HEK293 (cell line): ENCODE measurements around the gene CRK.

Experiments
- IKZF3 ChIP-seq: fragments of 450-650 bp; IDR thresholded peaks from 2 replicates; pipeline ENCODE4 v1.5.0; 2018; ENCODE audit warnings: missing biosample characterization, mild to moderate bottlenecking, missing genetic modification characterization, moderate library complexity
- KLF10 ChIP-seq: fragments of 450-650 bp; IDR thresholded peaks from 2 replicates; pipeline ENCODE4 v1.5.1; 2018; ENCODE audit warnings: missing biosample characterization, mild to moderate bottlenecking, missing genetic modification characterization
- MZF1 ChIP-seq: fragments of 450-650 bp; formaldehyde crosslinking; IDR thresholded peaks from 2 replicates; pipeline ENCODE4 v1.5.1; 2017; ENCODE audit warnings: missing biosample characterization, missing genetic modification characterization, borderline replicate concordance
- OVOL3 ChIP-seq: fragments of 450-650 bp; formaldehyde crosslinking; IDR thresholded peaks from 2 replicates; pipeline ENCODE4 v1.5.1; 2016; ENCODE audit warnings: missing biosample characterization, missing genetic modification characterization
- RBAK ChIP-seq: fragments of 450-650 bp; formaldehyde crosslinking; IDR thresholded peaks from 2 replicates; pipeline ENCODE4 v1.5.1; 2016; ENCODE audit warnings: missing biosample characterization, missing genetic modification characterization
- SP2 ChIP-seq: fragments of 450-650 bp; formaldehyde crosslinking; IDR thresholded peaks from 2 replicates; pipeline ENCODE4 v1.5.1; 2016; ENCODE audit warnings: missing biosample characterization, missing genetic modification characterization
- TRIM28 ChIP-seq: IDR thresholded peaks from 2 replicates; pipeline ENCODE4 v1.6.1; 2011; ENCODE audit warnings: low read length, control low read depth, borderline replicate concordance
- ZBTB48 ChIP-seq: fragments of 450-650 bp; formaldehyde crosslinking; IDR thresholded peaks from 2 replicates; pipeline ENCODE4 v1.5.1; 2016; ENCODE audit warnings: missing biosample characterization, missing genetic modification characterization
- ZEB2 ChIP-seq: fragments of 450-650 bp; formaldehyde crosslinking; IDR thresholded peaks from 2 replicates; pipeline ENCODE4 v1.5.1; 2016; ENCODE audit warnings: missing biosample characterization, missing genetic modification characterization
- ZFP37 ChIP-seq: fragments of 450-650 bp; formaldehyde crosslinking; IDR thresholded peaks from 2 replicates; pipeline ENCODE4 v1.5.1; 2016; ENCODE audit warnings: missing biosample characterization, missing genetic modification characterization
- ZNF138 ChIP-seq: fragments of 450-650 bp; formaldehyde crosslinking; IDR thresholded peaks from 2 replicates; pipeline ENCODE4 v1.5.1; 2016; ENCODE audit warnings: missing biosample characterization, missing genetic modification characterization, borderline replicate concordance
- ZNF202 ChIP-seq: fragments of 450-650 bp; formaldehyde crosslinking; IDR thresholded peaks from 2 replicates; pipeline ENCODE4 v1.5.1; 2016; ENCODE audit warnings: missing biosample characterization, missing genetic modification characterization, borderline replicate concordance
- ZNF214 ChIP-seq: fragments of 450-650 bp; formaldehyde crosslinking; IDR thresholded peaks from 2 replicates; pipeline ENCODE4 v1.5.1; 2017; ENCODE audit warnings: missing biosample characterization, mild to moderate bottlenecking, missing genetic modification characterization, borderline replicate concordance
- ZNF274 ChIP-seq, 2 experiments: fragments of 200-500 bp in 1 of 2; fragments of 450-650 bp in 1 of 2; sonication (Bioruptor generic) in 1 of 2; formaldehyde crosslinking in 1 of 2; IDR thresholded peaks; 2 replicates each; pipeline versions ENCODE4 v1.5.1 to v1.6.1; 2014 to 2016; ENCODE audit warnings: borderline replicate concordance in 1 of 2, inconsistent platforms in 1 of 2, low read length in 1 of 2, missing biosample characterization in 1 of 2, missing genetic modification characterization in 1 of 2
- ZNF280D ChIP-seq: fragments of 450-650 bp; formaldehyde crosslinking; IDR thresholded peaks from 2 replicates; pipeline ENCODE4 v1.5.1; 2016; ENCODE audit warnings: missing biosample characterization, missing genetic modification characterization
- ZNF404 ChIP-seq: fragments of 450-650 bp; formaldehyde crosslinking; IDR thresholded peaks from 2 replicates; pipeline ENCODE4 v1.5.1; 2017; ENCODE audit warnings: missing biosample characterization, missing genetic modification characterization
- ZNF473 ChIP-seq: fragments of 450-650 bp; formaldehyde crosslinking; IDR thresholded peaks from 2 replicates; pipeline ENCODE4 v1.5.1; 2017; ENCODE audit warnings: missing biosample characterization, missing genetic modification characterization
- ZNF561 ChIP-seq: fragments of 450-650 bp; IDR thresholded peaks from 2 replicates; pipeline ENCODE4 v1.5.1; 2018; ENCODE audit warnings: missing biosample characterization, missing genetic modification characterization, borderline replicate concordance
- ZNF626 ChIP-seq: fragments of 450-650 bp; sonication (Bioruptor Pico); formaldehyde crosslinking; IDR thresholded peaks from 2 replicates; pipeline ENCODE4 v1.5.1; 2018; ENCODE audit warnings: missing biosample characterization, missing genetic modification characterization, inconsistent platforms
- ZNF654 ChIP-seq: fragments of 450-650 bp; formaldehyde crosslinking; IDR thresholded peaks from 2 replicates; pipeline ENCODE4 v1.5.1; 2016; ENCODE audit warnings: low read depth, missing biosample characterization, missing genetic modification characterization
- ZNF670 ChIP-seq: fragments of 450-650 bp; formaldehyde crosslinking; IDR thresholded peaks from 2 replicates; pipeline ENCODE4 v1.5.1; 2016; ENCODE audit warnings: missing biosample characterization, missing genetic modification characterization, low read depth
- ZNF785 ChIP-seq: fragments of 450-650 bp; formaldehyde crosslinking; IDR thresholded peaks from 2 replicates; pipeline ENCODE4 v1.5.1; 2016; ENCODE audit warnings: missing biosample characterization, missing genetic modification characterization
- ZNF791 ChIP-seq: fragments of 450-650 bp; formaldehyde crosslinking; IDR thresholded peaks from 2 replicates; pipeline ENCODE4 v1.5.1; 2016; ENCODE audit warnings: missing biosample characterization, missing genetic modification characterization
- TF ChIP-seq, protein P1 (sequence below): fragments of 450-650 bp; formaldehyde crosslinking; IDR thresholded peaks from 2 replicates; pipeline ENCODE4 v1.5.1; 2016; ENCODE audit warnings: missing biosample characterization, missing genetic modification characterization
- TF ChIP-seq, protein P2 (sequence below): fragments of 450-650 bp; IDR thresholded peaks from 2 replicates; pipeline ENCODE4 v1.5.1; 2018; ENCODE audit warnings: missing biosample characterization, missing genetic modification characterization
- TF ChIP-seq, protein P3 (sequence below): fragments of 450-650 bp; formaldehyde crosslinking; IDR thresholded peaks from 2 replicates; pipeline ENCODE4 v1.5.1; 2016; ENCODE audit warnings: missing biosample characterization, missing genetic modification characterization
- TF ChIP-seq, protein P4 (sequence below): fragments of 450-650 bp; formaldehyde crosslinking; IDR thresholded peaks from 2 replicates; pipeline ENCODE4 v1.5.1; 2016; ENCODE audit warnings: missing biosample characterization, missing genetic modification characterization

The CRK gene

DNA sequence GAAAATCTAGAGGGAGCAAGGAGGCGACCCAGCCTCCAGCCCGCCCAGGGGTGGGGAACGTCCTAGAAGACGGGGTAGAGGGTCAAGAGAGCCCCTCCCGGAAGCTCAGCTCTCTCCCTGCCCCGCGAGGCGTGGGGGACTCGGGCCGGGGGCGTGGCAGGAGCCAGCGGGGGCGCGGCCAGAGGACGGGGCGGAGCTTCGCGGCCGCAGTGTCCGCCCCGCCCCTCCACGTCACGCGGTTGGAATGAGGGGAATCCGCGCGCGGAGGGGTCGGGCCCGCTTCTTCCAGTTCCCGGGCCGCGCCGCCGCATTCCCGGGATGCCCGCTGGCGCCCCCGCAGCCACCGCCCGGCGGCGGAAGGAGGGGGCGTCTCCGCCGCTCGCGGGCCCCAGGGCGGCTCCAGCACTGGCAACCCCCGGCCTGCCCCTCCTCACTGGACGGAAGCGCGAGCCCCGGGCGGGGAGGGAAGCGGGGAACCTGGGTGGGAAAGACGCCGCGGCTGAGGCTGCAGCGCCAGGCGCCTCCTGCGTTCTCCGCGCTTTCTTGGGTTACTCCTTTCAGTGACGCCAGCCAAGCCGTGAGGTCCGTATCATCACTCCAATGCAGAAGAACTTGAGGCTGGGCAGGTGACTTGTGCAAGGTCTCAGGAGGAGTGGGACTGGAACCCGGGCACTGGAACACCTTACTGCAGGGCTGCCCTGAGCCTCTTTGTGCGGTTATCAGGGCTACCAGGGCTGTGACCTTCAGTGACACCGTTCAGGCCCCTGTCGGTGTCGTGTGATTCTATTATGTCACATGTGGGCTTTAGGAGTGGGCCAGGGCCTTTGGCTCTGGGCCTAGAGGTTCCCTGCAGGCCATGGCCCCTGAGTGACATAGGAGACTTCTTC is 32.1 kb upstream of the CRK start (continued):
- TF ChIP-seq ZNF791 = no peak
- no peak for TF ChIP-seq ZNF654
- TF ChIP-seq ZNF280D (tag by site-specific recombination) = no peak
- no peak for TF ChIP-seq ZNF214 (tag by site-specific recombination)
- 0 out of 2 replicates have a peak, but pooled peaks have one; percentile 34 for TF ChIP-seq ZEB2 (tag by site-specific recombination)
- TF ChIP-seq ZBTB48 = no peak
- no peak for TF ChIP-seq ZNF626
- TF ChIP-seq ZNF785 = no peak
- TF ChIP-seq ZNF561 (tag by site-specific recombination) = peak; percentile 87; the same call in 1 of the 2 replicates
- TF ChIP-seq, protein P1, sequence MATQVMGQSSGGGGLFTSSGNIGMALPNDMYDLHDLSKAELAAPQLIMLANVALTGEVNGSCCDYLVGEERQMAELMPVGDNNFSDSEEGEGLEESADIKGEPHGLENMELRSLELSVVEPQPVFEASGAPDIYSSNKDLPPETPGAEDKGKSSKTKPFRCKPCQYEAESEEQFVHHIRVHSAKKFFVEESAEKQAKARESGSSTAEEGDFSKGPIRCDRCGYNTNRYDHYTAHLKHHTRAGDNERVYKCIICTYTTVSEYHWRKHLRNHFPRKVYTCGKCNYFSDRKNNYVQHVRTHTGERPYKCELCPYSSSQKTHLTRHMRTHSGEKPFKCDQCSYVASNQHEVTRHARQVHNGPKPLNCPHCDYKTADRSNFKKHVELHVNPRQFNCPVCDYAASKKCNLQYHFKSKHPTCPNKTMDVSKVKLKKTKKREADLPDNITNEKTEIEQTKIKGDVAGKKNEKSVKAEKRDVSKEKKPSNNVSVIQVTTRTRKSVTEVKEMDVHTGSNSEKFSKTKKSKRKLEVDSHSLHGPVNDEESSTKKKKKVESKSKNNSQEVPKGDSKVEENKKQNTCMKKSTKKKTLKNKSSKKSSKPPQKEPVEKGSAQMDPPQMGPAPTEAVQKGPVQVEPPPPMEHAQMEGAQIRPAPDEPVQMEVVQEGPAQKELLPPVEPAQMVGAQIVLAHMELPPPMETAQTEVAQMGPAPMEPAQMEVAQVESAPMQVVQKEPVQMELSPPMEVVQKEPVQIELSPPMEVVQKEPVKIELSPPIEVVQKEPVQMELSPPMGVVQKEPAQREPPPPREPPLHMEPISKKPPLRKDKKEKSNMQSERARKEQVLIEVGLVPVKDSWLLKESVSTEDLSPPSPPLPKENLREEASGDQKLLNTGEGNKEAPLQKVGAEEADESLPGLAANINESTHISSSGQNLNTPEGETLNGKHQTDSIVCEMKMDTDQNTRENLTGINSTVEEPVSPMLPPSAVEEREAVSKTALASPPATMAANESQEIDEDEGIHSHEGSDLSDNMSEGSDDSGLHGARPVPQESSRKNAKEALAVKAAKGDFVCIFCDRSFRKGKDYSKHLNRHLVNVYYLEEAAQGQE (tag by site-specific recombination) = no peak
- no peak for TF ChIP-seq ZNF202
- TF ChIP-seq ZNF274 (IDR thresholded peaks at IDR 0.05; ENCODE audit: low read length) = no peak
- TF ChIP-seq ZNF274 (tag by site-specific recombination; IDR thresholded peaks at IDR 0.05; ENCODE audit: borderline replicate concordance) = no peak
- TF ChIP-seq ZNF670 (tag by site-specific recombination) = no peak
- TF ChIP-seq ZNF404 (tag by site-specific recombination) = no peak
- no peak for TF ChIP-seq OVOL3
- TF ChIP-seq KLF10 (tag by site-specific recombination) = peak; percentile 99
- TF ChIP-seq ZFP37 (tag by site-specific recombination) = no peak
- TF ChIP-seq MZF1 (tag by site-specific recombination) = peak; percentile 30; the same call in 1 of the 2 replicates
- TF ChIP-seq RBAK (tag by site-specific recombination) = no peak
- no peak for TF ChIP-seq TRIM28
- TF ChIP-seq ZNF473 (tag by site-specific recombination) = no peak
- TF ChIP-seq, protein P2, sequence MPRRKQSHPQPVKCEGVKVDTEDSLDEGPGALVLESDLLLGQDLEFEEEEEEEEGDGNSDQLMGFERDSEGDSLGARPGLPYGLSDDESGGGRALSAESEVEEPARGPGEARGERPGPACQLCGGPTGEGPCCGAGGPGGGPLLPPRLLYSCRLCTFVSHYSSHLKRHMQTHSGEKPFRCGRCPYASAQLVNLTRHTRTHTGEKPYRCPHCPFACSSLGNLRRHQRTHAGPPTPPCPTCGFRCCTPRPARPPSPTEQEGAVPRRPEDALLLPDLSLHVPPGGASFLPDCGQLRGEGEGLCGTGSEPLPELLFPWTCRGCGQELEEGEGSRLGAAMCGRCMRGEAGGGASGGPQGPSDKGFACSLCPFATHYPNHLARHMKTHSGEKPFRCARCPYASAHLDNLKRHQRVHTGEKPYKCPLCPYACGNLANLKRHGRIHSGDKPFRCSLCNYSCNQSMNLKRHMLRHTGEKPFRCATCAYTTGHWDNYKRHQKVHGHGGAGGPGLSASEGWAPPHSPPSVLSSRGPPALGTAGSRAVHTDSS (tag by site-specific recombination) = no peak
- TF ChIP-seq, protein P3, sequence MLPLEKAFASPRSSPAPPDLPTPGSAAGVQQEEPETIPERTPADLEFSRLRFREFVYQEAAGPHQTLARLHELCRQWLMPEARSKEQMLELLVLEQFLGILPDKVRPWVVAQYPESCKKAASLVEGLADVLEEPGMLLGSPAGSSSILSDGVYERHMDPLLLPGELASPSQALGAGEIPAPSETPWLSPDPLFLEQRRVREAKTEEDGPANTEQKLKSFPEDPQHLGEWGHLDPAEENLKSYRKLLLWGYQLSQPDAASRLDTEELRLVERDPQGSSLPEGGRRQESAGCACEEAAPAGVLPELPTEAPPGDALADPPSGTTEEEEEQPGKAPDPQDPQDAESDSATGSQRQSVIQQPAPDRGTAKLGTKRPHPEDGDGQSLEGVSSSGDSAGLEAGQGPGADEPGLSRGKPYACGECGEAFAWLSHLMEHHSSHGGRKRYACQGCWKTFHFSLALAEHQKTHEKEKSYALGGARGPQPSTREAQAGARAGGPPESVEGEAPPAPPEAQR = no peak
- peak; percentile 97 for TF ChIP-seq IKZF3 (tag by site-specific recombination)
- peak; percentile 59 for TF ChIP-seq SP2 (tag by site-specific recombination)
- TF ChIP-seq ZNF138 (tag by site-specific recombination) = no peak
- TF ChIP-seq, protein P4, sequence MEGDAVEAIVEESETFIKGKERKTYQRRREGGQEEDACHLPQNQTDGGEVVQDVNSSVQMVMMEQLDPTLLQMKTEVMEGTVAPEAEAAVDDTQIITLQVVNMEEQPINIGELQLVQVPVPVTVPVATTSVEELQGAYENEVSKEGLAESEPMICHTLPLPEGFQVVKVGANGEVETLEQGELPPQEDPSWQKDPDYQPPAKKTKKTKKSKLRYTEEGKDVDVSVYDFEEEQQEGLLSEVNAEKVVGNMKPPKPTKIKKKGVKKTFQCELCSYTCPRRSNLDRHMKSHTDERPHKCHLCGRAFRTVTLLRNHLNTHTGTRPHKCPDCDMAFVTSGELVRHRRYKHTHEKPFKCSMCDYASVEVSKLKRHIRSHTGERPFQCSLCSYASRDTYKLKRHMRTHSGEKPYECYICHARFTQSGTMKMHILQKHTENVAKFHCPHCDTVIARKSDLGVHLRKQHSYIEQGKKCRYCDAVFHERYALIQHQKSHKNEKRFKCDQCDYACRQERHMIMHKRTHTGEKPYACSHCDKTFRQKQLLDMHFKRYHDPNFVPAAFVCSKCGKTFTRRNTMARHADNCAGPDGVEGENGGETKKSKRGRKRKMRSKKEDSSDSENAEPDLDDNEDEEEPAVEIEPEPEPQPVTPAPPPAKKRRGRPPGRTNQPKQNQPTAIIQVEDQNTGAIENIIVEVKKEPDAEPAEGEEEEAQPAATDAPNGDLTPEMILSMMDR (tag by site-specific recombination) = peak; percentile 37; the same call in 1 of the 2 replicates
